ENCODE measurements around the gene PVR. TPM values are rescaled to one million over a fixed set of nuclear protein-coding genes. Genes with fewer than 3 reads are reported as not detected.
"Not testable (repeated sequence)": the region's sequence is repeated elsewhere in the genome, so short reads cannot be mapped to it uniquely, and the experiment has no call there.

Gene PVR
- total and polyA plus RNA-seq, 12 donors, result 28.7 to 57.8 (median 45.0) TPM

- Histone ChIP-seq H3K4me3 (no peak overlapping the region), H3K36me3 (replicated peaks in 1 of 2) (no peaks in the 10 kb centered on the region), H3K27ac (no peak overlapping the region), H3K27me3 (no peaks in the 10 kb centered on the region), H3K9me3 (replicated peaks in 1 of 3) (no peaks in the 10 kb centered on the region), H3K4me1 (replicated peaks in 1 of 2) (peaks cover 0 to 8% of the 10 kb centered on the region in 2 donors)
- intact Hi-C loops (cut with DNase I), result no loop called here
- DNase-seq, result no peak
- WGBS, 4 donors, result 86 to 95% (median 89%) methylated on average over 4 to 6 of the region's 6 CpGs
- TF ChIP-seq CTCF (IDR thresholded peaks at IDR 0.05), result no peak
Measured at GRCh38 chr19:44706506-44707236, 63.0 kb downstream of the PVR start.

- no peaks in the 10 kb centered on the region for H3K36me3 ChIP-seq (replicated peaks in 1 of 2)
- no peak for DNase-seq
- 93 to 96% (median 95%) methylated on average over 4 to 20 of the region's 20 CpGs for WGBS, 4 donors
- H3K9me3 ChIP-seq (replicated peaks in 1 of 3), result no peaks in the 10 kb centered on the region
- no peak for TF ChIP-seq CTCF (IDR thresholded peaks at IDR 0.05)
- TF ChIP-seq POLR2A (IDR thresholded peaks at IDR 0.05), result no peak
- no peak overlapping the region for H3K4me3 ChIP-seq
- intact Hi-C loops (cut with DNase I), result no loop called here
- H3K4me1 ChIP-seq (replicated peaks in 1 of 2), result peaks cover 0 to 8% of the 10 kb centered on the region in 2 donors
- no peak overlapping the region for H3K27ac ChIP-seq
- no peaks in the 10 kb centered on the region for H3K27me3 ChIP-seq
Measured at GRCh38 chr19:44707794-44708193, 64.1 kb downstream of the PVR start.

- H3K4me3 ChIP-seq, result no peak overlapping the region
- intact Hi-C loops (cut with DNase I), result no loop called here
- H3K36me3 ChIP-seq (replicated peaks in 1 of 2), result no peaks in the 10 kb centered on the region
- H3K4me1 ChIP-seq (replicated peaks in 1 of 2), result peaks cover 0 to 8% of the 10 kb centered on the region in 2 donors
- TF ChIP-seq POLR2A (IDR thresholded peaks at IDR 0.05), result no peak
- TF ChIP-seq CTCF (IDR thresholded peaks at IDR 0.05), result no peak
- 73 to 88% (median 85%) methylated on average over 1 to 5 of the region's 5 CpGs for WGBS, 4 donors
- no peak overlapping the region for H3K27ac ChIP-seq
- H3K27me3 ChIP-seq, result no peaks in the 10 kb centered on the region
- no peak for DNase-seq
- no peaks in the 10 kb centered on the region for H3K9me3 ChIP-seq (replicated peaks in 1 of 3)
Measured at GRCh38 chr19:44708940-44709339, 65.2 kb downstream of the PVR start.

GRCh38 chr19:44709434-44710266 lies 65.9 kb downstream of the PVR start:
- H3K27ac ChIP-seq, result peak overlapping the region in 2 of 5 donors; percentile 21 to 40
- H3K27me3 ChIP-seq; intact Hi-C loops (cut with DNase I); H3K9me3 ChIP-seq (replicated peaks in 1 of 3); H3K36me3 ChIP-seq (replicated peaks in 1 of 2); H3K4me3 ChIP-seq; H3K4me1 ChIP-seq (replicated peaks in 1 of 2); DNase-seq: not testable (repeated sequence)
- 25 to 73% (median 64%) methylated on average over 2 to 4 of the region's 4 CpGs for WGBS, 4 donors

Measured in adrenal gland (tissue), 12 donors.